Measurements from ENCODE around the gene PPIP5K1. TPM values are rescaled to one million over a fixed set of nuclear protein-coding genes. Genes with fewer than 3 reads are reported as not detected.

PPIP5K1 gene
- total RNA-seq, 1 experiment from 2014 or later, result 31.5 TPM

DNA sequence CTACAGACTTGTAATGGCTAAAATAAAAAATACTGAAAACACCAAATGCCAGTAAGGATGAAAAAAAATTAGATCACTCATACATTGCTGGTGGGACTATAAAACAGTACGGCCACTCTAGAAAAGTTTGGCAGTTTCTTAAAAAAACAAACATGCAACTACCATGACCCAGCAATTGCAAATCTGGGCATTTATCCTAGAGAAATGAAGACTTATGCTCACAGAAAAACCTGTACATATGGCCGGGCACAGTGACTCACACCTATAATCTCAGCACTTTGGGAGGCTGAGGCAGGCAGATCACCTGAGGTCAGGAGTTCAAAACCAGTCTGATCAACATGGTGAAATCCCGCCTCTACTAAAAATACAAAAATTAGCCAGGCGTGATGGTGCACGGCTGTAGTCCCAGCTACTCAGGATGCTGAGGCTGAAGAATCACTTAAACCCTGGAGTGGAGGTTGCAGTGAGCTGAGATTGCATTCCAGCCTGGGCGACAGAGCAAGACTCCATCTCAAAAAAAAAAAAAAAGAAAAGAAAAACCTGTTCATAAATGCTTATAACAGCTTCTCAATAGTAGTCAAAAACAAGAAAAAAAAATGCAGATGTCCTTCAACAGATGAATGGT, 102.6 kb downstream of the PPIP5K1 start:
- Histone ChIP-seq H3K9me3 (ENCODE audit: low read length) (no peaks in the 10 kb centered on the region), H3K27me3 (ENCODE audit: low read length) (no peaks in the 10 kb centered on the region), H3K36me3 (ENCODE audit: insufficient read depth, low read length) (peaks cover 31% of the 10 kb centered on the region), H3K27ac (ENCODE audit: low read length) (no peak overlapping the region), H2AFZ (ENCODE audit: low read length) (no peak overlapping the region), H3K79me2 (ENCODE audit: low read length) (peaks cover 39% of the 10 kb centered on the region), H3K9ac (ENCODE audit: low read length) (no peak overlapping the region), H3K4me1 (ENCODE audit: low read length) (peaks cover 11% of the 10 kb centered on the region), H3K4me3 (ENCODE audit: low read length) (no peak overlapping the region), H4K20me1 (ENCODE audit: insufficient read depth, low read depth, low read length) (no peaks in the 10 kb centered on the region), H3K9me2 (replicated peaks; ENCODE audit: insufficient read depth, low read length) (no peaks in the 10 kb centered on the region), H3K4me2 (ENCODE audit: low read depth, low read length, poor library complexity, severe bottlenecking) (no peak overlapping the region)
- no peak for DNase-seq

DNA sequence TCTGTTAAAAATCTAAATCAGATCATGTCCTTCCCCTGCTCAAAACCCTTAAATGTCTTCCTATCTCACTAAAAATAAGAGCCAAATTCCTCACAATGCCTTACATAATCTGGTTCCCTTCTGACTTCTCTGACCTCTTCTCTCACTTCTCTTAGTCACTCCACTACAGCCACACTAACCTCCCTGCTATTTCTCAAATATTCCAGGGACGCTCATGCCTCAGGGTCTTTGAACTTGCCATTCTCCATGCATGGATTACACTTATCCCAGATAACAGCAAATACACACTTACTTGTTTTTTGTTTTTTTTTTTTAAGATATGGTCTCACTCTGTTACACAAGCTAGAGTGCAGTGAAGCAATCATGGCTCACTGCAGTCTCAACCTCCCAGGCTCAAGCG, 105.6 kb downstream of the PPIP5K1 start:
- H3K36me3 ChIP-seq (ENCODE audit: insufficient read depth, low read length), result peaks cover 27% of the 10 kb centered on the region

More for the DNA sequence above, 105.6 kb downstream of the PPIP5K1 start:
- Histone ChIP-seq H3K9me2 (replicated peaks; ENCODE audit: insufficient read depth, low read length) (no peaks in the 10 kb centered on the region), H3K4me3 (ENCODE audit: low read length) (no peak overlapping the region), H3K79me2 (ENCODE audit: low read length) (peaks cover 23% of the 10 kb centered on the region), H4K20me1 (ENCODE audit: insufficient read depth, low read depth, low read length) (no peaks in the 10 kb centered on the region), H3K4me1 (ENCODE audit: low read length) (no peaks in the 10 kb centered on the region), H2AFZ (ENCODE audit: low read length) (no peak overlapping the region), H3K27me3 (ENCODE audit: low read length) (no peaks in the 10 kb centered on the region), H3K27ac (ENCODE audit: low read length) (no peak overlapping the region), H3K9me3 (ENCODE audit: low read length) (no peaks in the 10 kb centered on the region), H3K9ac (ENCODE audit: low read length) (no peak overlapping the region), H3K4me2 (ENCODE audit: low read depth, low read length, poor library complexity, severe bottlenecking) (no peak overlapping the region)
- no peak for DNase-seq

Small RNA genes within 50 kb of the gene (small RNA-seq; reads per million reads assigned to genes)
- gene RNU6-554P (not detected), gene RNU6-610P (not detected)

Other genes starting within 250 kb of the PPIP5K1 start
- gene ZSCAN29, start 219.2 kb downstream of the PPIP5K1 start, total RNA-seq (2014; rRNA removed; shearing (Covaris generic); ENCODE audit: low replicate concordance), result 43.3 and 98.2 TPM in 2 replicates
- gene TUBGCP4, start 219.1 kb downstream of the PPIP5K1 start, total RNA-seq (2014; rRNA removed; shearing (Covaris generic); ENCODE audit: low replicate concordance), result 16.4 and 35.0 TPM in 2 replicates
- gene TP53BP1, start 97.1 kb downstream of the PPIP5K1 start, total RNA-seq (2014; rRNA removed; shearing (Covaris generic); ENCODE audit: low replicate concordance), result 62.7 and 82.3 TPM in 2 replicates
- 1.4 and 1.8 TPM in 2 replicates for gene MAP1A, start 72.6 kb downstream of the PPIP5K1 start, total RNA-seq (2014; rRNA removed; shearing (Covaris generic); ENCODE audit: low replicate concordance)
- gene CKMT1B, start 3.8 kb upstream of the PPIP5K1 start, total RNA-seq (2014; rRNA removed; shearing (Covaris generic); ENCODE audit: low replicate concordance), result not detected in 2 replicates
- 0.36 and 1.2 TPM in 2 replicates for gene STRC, start 28.6 kb upstream of the PPIP5K1 start, total RNA-seq (2014; rRNA removed; shearing (Covaris generic); ENCODE audit: low replicate concordance)
- gene CATSPER2, start 58.6 kb upstream of the PPIP5K1 start, total RNA-seq (2014; rRNA removed; shearing (Covaris generic); ENCODE audit: low replicate concordance), result 5.1 and 6.0 TPM in 2 replicates
- gene CKMT1A, start 103.7 kb upstream of the PPIP5K1 start, total RNA-seq (2014; rRNA removed; shearing (Covaris generic); ENCODE audit: low replicate concordance), result not detected in 2 replicates
- gene PDIA3, start 156.2 kb upstream of the PPIP5K1 start, total RNA-seq (2014; rRNA removed; shearing (Covaris generic); ENCODE audit: low replicate concordance), result 160 and 198 TPM in 2 replicates
- 522 and 565 TPM in 2 replicates for gene ELL3, start 186.8 kb upstream of the PPIP5K1 start, total RNA-seq (2014; rRNA removed; shearing (Covaris generic); ENCODE audit: low replicate concordance)
- 882 and 1,084 TPM in 2 replicates for gene SERF2, start 202.1 kb upstream of the PPIP5K1 start, total RNA-seq (2014; rRNA removed; shearing (Covaris generic); ENCODE audit: low replicate concordance)
- not detected in 2 replicates for gene SERINC4, start 210.0 kb upstream of the PPIP5K1 start, total RNA-seq (2014; rRNA removed; shearing (Covaris generic); ENCODE audit: low replicate concordance)
- gene HYPK, start 210.4 kb upstream of the PPIP5K1 start, total RNA-seq (2014; rRNA removed; shearing (Covaris generic); ENCODE audit: low replicate concordance), result 31.1 and 32.5 TPM in 2 replicates
- gene MFAP1, start 234.5 kb upstream of the PPIP5K1 start, total RNA-seq (2014; rRNA removed; shearing (Covaris generic); ENCODE audit: low replicate concordance), result 19.7 and 23.0 TPM in 2 replicates
- 39.9 and 43.8 TPM in 2 replicates for gene WDR76, start 236.8 kb upstream of the PPIP5K1 start, total RNA-seq (2014; rRNA removed; shearing (Covaris generic); ENCODE audit: low replicate concordance)